M059J (cell line): Measurements from ENCODE around the gene CRP. TPM values are rescaled to one million over a fixed set of nuclear protein-coding genes. Genes with fewer than 3 reads are reported as not detected.
"Not testable (repeated sequence)": the region's sequence is repeated elsewhere in the genome, so short reads cannot be mapped to it uniquely, and the experiment has no call there.

Source experiments
- DNase-seq: peaks from one replicate; pipeline ENCODE4 v3.0.0-alpha.2; 2012; ENCODE audit warnings: low read depth
- total RNA-seq: library from RNA; depleted of rRNA; stranded (reverse); fragments of >200 nt; shearing (Covaris generic); gene quantifications from 2 replicates; pipeline ENCODE4 v1.2.3, GENCODE V29; 2014; rRNA removed

Gene CRP
- total RNA-seq, 1 experiment from 2014 or later, result not detected

DNA sequence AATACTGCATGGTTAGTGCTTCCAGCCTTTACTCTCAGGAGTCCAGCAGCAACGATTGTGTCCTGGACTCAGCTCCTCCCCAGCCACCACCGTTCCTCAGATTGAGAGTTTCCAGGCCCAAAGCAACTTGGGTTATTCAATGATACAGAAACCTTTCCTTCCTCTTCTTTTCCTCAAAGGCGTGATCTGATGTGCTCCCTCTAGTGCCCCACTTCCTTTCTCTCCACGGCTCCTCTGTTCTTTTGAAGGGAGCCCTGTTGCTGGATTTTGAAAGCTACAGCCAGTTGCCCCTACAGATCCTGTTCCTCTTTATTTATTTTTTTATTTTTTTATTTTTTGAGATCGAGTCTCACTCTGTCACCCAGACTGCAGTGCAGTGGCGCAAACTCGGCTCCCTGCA lies 14.1 kb downstream of the CRP start:
- DNase-seq, result peak; percentile 2

DNA sequence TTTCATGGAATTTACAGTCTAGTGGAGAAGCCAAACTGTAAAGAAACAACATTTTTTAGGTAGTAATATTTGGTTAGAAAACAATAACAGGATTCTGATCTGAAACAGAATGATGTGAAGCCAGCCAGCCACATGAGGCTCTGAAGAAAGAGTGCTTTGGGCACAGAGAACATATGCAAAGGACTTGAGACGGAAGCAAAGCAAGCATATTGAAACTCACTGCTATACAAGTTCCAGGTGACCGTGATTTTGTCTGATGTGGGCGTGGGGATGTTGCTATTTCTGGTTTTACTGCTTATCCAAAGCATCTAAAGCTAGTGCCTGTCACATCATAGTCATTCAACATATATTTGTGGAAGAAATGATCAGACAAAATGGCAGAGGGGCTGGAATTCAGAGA lies 14.7 kb downstream of the CRP start:
- no peak for DNase-seq

DNA sequence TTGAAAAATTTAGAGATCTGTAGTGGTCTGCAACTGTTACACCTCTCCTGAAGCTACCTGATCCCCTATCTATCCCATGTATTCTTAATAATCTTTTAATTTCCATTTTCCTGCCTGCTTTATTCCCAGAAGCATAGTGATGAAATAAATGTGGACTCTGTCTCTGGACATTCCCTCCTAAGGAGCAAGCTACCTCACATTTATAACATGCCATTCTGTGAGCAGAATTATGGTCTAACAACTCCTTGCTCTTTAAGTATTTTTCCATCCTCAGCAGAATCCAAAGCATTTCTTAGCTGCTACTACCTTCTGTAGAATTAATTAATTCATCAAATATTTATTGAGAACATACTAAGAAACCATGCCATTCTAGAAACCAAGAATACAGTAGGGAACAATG lies 15.1 kb downstream of the CRP start:
- no peak for DNase-seq

DNA sequence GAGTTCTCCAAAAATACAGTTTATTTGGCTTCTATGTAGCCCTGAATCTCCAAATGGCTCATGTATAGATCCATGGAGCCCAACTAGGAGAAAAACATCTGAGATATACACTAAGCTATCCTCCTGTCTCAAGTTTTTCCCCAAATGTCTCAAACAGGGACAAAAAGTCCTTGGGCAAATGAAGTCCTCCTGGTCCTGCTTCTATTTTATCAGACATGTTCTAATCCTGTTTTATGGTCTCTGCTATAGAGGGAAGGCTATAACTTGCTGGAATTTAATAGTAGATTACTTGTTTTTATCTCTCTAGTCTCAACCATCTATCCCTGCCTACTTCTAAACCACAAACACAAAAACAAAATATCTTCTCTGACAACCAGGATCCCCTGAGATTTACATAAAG lies 26.9 kb downstream of the CRP start:
- DNase-seq, result no peak

DNA sequence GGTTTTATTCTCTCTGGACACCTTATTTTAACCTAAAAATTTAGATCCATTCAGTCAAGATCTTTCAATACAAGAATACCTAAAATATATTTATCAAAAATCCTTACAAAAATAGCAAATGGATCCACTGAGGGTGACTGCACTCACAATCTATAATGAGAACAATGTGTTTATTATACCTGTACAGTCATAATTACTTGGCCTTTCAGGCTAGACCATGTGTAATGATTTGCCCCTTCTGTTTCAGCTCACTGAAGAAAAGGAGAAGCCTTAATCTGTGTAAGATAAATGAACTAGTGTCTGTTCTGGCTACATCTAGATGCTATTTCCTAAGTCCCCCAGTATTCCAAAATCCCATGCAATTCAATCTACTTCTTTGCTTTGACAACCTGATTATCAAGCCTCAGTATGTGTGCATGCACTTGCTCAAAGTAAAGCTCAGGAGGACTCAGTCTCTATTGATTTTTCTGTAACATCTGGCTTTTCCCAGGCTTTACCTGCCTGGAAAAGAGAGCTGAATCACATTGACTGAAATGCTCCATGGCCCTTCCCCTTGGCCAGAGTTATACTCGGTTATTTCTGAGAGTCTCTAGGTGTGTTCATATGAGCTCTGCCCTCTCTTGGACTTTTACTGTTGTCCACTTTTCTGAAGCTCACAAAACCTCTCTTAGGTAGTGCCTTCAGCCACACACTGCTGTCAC lies 27.6 kb downstream of the CRP start:
- DNase-seq, result no peak

DNA sequence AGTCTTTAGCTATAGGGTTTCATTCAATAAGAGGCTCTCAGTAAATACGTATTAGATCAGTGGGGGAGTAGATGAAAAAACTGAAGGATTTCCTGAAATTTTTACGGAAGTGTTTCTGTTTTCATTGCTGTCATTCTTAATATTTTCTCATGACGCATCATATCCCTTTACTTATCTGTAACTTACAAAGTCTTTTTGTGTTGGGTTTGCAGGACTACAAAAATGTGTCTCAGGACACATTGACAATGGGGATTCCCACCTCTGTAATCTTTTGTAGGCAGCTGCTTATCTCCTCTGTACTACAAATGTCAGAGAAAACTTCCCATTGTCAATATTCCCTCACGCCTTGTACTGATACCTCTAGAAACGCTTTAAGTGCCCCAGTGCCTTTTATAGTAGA lies 35.5 kb downstream of the CRP start:
- no peak for DNase-seq

DNA sequence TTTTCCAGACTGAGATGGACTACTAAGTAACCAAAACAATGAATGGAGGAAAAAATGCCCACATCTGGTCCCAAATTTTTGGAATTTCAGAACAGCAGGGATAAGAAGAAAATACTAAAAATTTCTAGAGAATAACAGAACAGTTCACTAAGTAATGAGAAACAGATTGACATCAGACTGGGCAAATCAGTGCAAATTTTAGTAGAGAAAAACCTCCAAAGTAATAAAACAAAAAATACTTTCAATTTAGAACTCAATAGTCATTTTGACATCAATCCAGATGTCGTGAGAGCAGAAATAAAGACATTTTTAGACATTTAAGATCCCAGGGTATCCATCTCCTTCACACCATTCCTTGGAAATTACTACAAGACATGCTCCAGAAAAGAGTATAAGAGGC lies 39.3 kb downstream of the CRP start:
- DNase-seq, result no peak

DNA sequence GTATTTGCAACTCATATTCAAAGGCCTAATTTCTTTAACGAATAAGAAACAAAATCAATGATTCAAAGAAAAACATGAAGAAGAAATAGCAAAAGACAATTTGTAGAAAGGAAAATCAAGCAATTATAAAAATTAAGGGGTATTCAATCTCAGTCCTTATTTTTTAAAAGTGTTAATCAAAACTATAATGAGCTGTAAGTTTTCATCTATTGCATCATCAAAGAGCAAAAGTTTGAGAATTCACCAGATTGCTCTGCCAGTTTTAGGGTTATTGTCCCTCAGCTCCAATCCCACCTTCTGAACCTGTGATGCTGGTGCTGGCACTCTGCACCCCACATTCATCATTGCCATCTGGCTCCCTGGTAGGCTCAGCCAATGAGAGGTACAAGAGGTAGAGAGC lies 42.0 kb downstream of the CRP start:
- not testable (repeated sequence) for DNase-seq

DNA sequence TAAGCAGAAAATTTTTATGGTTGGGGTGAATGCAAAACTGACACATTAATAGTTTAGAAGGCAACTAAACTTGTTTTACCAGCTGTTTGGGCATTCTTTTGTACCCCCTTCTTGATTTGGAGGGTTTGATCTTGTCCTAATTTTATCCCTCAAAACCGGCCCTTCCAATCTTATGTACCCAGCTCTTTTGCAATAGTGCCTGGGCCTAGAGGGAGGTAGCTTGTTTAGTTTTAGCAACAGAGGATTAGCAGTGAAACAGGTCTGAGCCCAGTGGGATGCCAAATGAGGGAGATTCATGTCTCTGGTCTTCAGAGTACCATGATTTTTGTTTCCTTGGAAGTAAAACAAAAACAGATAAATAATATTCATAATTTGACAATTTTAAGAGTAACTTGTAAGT lies 45.1 kb downstream of the CRP start:
- no peak for DNase-seq

DNA sequence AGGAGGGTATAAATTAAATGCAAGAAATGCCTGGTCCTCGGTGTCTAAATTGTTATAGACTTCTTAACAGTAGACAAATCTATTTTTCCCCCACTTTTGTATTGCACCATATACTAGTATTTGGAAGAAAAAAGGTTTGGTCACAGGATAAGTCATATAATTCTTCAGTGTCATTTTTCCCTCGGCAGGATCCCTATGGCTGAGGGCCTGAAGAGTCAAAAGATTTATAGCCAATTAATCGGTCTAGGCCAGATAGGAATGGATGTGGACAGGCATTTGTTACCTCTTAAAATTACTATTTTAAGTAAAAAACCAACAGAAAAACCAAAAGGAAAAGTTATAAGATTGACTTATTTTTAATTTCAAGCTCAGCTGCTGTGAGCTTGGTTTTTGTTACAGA lies 45.6 kb downstream of the CRP start:
- no peak for DNase-seq

DNA sequence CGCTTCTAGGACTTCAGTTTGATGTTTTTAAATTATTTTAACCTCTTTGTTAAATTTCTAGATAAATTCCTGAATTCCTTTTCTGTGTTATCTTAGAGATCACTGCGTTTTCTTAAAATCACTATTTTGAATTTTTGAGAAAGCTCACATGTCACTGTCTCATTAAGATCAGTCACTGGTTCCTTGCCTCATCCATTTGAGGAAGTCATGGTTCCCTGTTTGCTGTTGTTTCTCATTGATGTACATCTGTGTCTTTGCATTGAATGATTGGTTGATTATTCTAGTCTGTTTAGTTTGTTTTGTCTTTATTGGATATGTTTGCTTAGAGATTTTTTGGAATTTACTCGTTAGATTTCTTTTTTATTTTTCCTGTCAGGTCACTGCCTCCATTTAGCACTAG lies 50.1 kb downstream of the CRP start:
- DNase-seq, result no peak

DNA sequence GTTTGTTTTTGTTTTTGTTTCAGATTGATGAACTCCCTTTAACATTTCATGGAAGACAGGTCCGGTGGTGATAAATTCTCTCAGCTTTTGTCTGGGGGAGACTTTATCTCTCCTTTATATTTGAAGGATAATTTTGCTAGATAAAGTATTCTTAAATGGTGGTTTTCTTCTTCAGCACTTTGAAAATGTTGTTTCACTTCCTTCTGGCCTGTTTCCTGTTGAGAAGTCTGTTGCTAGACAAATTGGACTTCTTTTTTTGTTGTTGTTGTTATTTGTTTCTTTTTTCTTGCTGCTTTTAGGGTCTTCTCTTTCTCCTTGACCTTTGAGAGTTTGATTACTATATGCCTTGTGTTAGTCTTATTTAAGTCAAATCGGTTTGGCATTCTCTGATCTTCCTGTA lies 50.8 kb downstream of the CRP start:
- no peak for DNase-seq

Other genes with a start within 250 kb of the CRP start
- not detected in 2 replicates for gene OR10J5, start 178.6 kb downstream of the CRP start, total RNA-seq
- gene APCS, start 126.8 kb downstream of the CRP start, total RNA-seq, result not detected in 2 replicates
- gene DUSP23, start 66.4 kb upstream of the CRP start, total RNA-seq, result 25.6 and 37.0 TPM in 2 replicates
- gene FCRL6, start 87.8 kb upstream of the CRP start, total RNA-seq, result not detected in 2 replicates
- gene SLAMF8, start 112.3 kb upstream of the CRP start, total RNA-seq, result 0.05 and 0.25 TPM in 2 replicates
- gene VSIG8, start 148.1 kb upstream of the CRP start, total RNA-seq, result not detected in 2 replicates
- gene CFAP45, start 185.6 kb upstream of the CRP start, total RNA-seq, result 0.20 and 1.0 TPM in 2 replicates
- gene TAGLN2, start 210.9 kb upstream of the CRP start, total RNA-seq, result 491 and 526 TPM in 2 replicates
- gene IGSF9, start 231.0 kb upstream of the CRP start, total RNA-seq, result 0.25 and 0.32 TPM in 2 replicates
- gene SLAMF9, start 239.6 kb upstream of the CRP start, total RNA-seq, result not detected in 2 replicates